Thoracic aorta (tissue), 2 donors: ENCODE measurements around the gene RALGDS. TPM values are rescaled to one million over a fixed set of nuclear protein-coding genes. Genes with fewer than 3 reads are reported as not detected.

Source experiments
- ATAC-seq: fragments of 150-250 bp; one replicate; pipeline ENCODE4 v1.8.0; 2017; ENCODE audit warnings: low read depth; ENCODE audit not compliant: insufficient number of reproducible peaks, low FRiP score
- DNase-seq: peaks from one replicate; pipeline ENCODE4 v3.0.0-alpha.2; 2020; ENCODE audit warnings: low spot score
- H3K27ac ChIP-seq, 2 donors: fragments of 200-600 bp; sonication (generic); 1 replicate in 1 of 2; 2 replicates in 1 of 2; pipeline ENCODE4 v1.5.1; 2016; ENCODE audit warnings: mild to moderate bottlenecking in 2 of 2, moderate library complexity in 2 of 2
- H3K27me3 ChIP-seq: fragments of 200-600 bp; sonication (generic); replicated peaks from 2 replicates; pipeline ENCODE4 v1.6.0; 2016; ENCODE audit warnings: mild to moderate bottlenecking; ENCODE audit not compliant: insufficient read depth
- H3K36me3 ChIP-seq: fragments of 200-600 bp; sonication (generic); one replicate; pipeline ENCODE4 v1.5.1; 2016
- H3K4me1 ChIP-seq, 2 donors: fragments of 200-600 bp; sonication (generic); 1 replicate in 1 of 2; 2 replicates in 1 of 2; pipeline versions ENCODE4 v1.5.1 to v1.6.0; 2016; ENCODE audit warnings: low read depth in 2 of 2, mild to moderate bottlenecking in 1 of 2; ENCODE audit not compliant: control insufficient read depth in 1 of 2
- H3K4me3 ChIP-seq: fragments of 200-600 bp; sonication (generic); 2 replicates; pipeline ENCODE4 v1.5.1; 2016; ENCODE audit warnings: mild to moderate bottlenecking
- H3K9me3 ChIP-seq: fragments of 200-600 bp; sonication (generic); 2 replicates; pipeline ENCODE4 v1.5.1; 2016
- total RNA-seq, 2 donors: library from RNA; depleted of rRNA; stranded (reverse); fragments of >200 nt; gene quantifications; one replicate each; pipeline versions ENCODE4 v1.1.0 to v1.2.3, GENCODE V29; 2016
- TF ChIP-seq, protein P1 (sequence below): fragments of 200-600 bp; sonication (generic); IDR thresholded peaks from one replicate; pipeline ENCODE4 v1.5.1; 2019; ENCODE audit warnings: antibody characterized with exemption

Gene RALGDS
- total RNA-seq, 2 donors from 2014 or later = 30.3 to 98.8 TPM

DNA sequence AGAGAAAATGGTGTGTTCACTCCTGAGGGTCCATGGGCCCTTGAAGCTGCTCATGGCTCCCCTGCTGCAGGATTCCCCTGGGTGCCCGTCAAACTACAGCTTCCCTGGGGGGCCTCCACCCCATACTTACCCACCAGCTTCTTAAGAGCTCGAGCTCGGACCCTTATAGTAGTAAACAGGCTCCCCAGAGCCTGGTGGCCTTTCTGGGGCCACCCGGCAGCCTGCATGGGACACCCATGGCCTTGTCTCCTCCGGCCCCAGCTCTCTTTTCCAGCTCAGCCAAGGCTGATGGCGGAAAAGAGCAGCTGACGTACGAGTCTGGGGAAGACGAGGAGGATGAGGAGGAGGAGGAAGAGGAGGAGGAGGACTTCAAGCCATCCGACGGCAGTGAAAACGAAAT lies 63.5 kb downstream of the RALGDS start:
- DNase-seq (no peak), ATAC-seq (no peak)
- Histone ChIP-seq H3K4me1 (peaks cover 0 to 12% of the 10 kb centered on the region in 2 donors), H3K4me3 (no peak overlapping the region), H3K9me3 (no peaks in the 10 kb centered on the region), H3K27ac (no peak overlapping the region), H3K36me3 (peaks cover 36% of the 10 kb centered on the region), H3K27me3 (no peaks in the 10 kb centered on the region)
- TF ChIP-seq, protein P1, sequence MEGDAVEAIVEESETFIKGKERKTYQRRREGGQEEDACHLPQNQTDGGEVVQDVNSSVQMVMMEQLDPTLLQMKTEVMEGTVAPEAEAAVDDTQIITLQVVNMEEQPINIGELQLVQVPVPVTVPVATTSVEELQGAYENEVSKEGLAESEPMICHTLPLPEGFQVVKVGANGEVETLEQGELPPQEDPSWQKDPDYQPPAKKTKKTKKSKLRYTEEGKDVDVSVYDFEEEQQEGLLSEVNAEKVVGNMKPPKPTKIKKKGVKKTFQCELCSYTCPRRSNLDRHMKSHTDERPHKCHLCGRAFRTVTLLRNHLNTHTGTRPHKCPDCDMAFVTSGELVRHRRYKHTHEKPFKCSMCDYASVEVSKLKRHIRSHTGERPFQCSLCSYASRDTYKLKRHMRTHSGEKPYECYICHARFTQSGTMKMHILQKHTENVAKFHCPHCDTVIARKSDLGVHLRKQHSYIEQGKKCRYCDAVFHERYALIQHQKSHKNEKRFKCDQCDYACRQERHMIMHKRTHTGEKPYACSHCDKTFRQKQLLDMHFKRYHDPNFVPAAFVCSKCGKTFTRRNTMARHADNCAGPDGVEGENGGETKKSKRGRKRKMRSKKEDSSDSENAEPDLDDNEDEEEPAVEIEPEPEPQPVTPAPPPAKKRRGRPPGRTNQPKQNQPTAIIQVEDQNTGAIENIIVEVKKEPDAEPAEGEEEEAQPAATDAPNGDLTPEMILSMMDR = no peak

DNA sequence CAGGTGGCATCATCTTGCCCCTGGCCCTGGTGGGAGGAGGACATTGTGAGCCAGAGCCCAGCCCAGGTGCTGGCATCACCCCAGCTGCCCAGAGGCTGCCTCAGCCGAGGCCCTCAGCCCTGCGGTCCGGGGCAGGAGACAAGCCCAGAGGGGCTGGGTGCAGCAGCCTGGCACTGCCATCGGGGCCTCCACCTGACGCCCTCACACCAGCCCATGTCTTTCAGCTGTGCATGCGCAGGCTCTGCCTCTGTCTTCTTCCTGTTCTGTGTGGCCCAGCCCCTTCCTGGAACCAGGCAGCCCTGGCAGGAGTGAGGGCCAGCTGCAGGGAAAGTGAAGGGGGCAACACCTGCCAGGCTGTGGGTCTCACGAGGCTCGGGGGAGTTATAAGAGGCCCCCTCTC lies 64.0 kb downstream of the RALGDS start:
- ATAC-seq (no peak), DNase-seq (no peak)
- H3K9me3 ChIP-seq = no peaks in the 10 kb centered on the region
- peaks cover 0 to 12% of the 10 kb centered on the region in 2 donors for H3K4me1 ChIP-seq
- H3K27me3 ChIP-seq = no peaks in the 10 kb centered on the region
- H3K4me3 ChIP-seq = no peak overlapping the region
- peaks cover 42% of the 10 kb centered on the region for H3K36me3 ChIP-seq
- TF ChIP-seq, protein P1 = no peak
- H3K27ac ChIP-seq = no peak overlapping the region

DNA sequence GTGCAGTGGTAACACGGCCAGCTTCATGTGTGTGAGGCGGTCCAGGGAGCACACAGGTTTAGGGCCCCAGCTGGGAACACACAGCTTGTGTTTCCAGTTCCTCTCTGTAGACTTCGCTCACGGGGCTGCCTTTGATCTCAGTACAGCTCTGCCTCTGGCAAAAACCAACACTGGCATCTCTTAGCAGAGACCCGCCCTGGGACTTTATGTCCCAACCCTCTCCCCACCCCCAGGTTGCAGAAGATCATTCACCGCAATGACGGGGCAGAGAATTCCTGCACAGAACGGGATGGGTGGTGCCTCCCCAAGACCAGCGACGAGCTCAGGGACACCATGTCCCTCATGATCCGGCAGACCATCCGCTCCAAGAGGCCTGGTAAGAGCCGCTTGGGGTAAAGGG lies 64.5 kb downstream of the RALGDS start:
- Histone ChIP-seq H3K36me3 (peaks cover 46% of the 10 kb centered on the region), H3K4me1 (peaks cover 0 to 12% of the 10 kb centered on the region in 2 donors), H3K9me3 (no peaks in the 10 kb centered on the region), H3K27me3 (no peaks in the 10 kb centered on the region), H3K27ac (no peak overlapping the region), H3K4me3 (no peak overlapping the region)
- TF ChIP-seq, protein P1 = no peak
- DNase-seq = no peak
- no peak for ATAC-seq

DNA sequence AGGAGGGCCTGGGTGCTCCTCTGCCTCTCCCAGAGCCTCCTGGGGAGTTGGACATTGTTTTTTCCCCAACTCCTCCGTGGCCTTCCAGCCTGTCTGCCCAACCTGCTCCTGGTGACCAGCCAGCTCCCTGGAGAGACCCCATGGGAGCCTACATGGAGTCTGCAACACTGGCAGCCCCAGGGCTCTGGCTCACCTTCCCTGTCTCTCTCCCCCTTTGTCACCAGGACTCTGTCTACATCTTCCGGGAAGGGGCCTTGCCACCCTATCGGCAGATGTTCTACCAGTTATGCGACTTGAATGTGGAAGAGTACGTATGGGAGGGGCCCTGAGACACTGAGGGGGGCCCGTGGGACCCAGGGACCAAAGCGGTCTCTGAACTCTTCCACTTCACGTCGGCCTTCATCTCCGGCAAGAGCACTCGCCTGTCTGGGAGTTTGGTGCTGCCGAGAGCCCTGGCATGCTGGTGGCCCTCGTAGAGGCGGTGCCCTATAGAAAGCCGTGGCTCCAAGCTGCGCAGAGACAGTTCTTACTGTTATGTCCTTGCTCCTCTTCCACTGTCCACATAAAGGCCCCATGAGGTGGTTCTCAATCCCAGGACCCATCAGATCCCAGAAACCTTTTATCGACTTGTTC lies 65.1 kb downstream of the RALGDS start:
- no peak overlapping the region for H3K27ac ChIP-seq
- DNase-seq = no peak
- TF ChIP-seq, protein P1 = no peak
- peaks cover 52% of the 10 kb centered on the region for H3K36me3 ChIP-seq
- H3K9me3 ChIP-seq = no peaks in the 10 kb centered on the region
- ATAC-seq = no peak
- H3K27me3 ChIP-seq = no peaks in the 10 kb centered on the region
- H3K4me1 ChIP-seq = peaks cover 0 to 12% of the 10 kb centered on the region in 2 donors
- no peak overlapping the region for H3K4me3 ChIP-seq

DNA sequence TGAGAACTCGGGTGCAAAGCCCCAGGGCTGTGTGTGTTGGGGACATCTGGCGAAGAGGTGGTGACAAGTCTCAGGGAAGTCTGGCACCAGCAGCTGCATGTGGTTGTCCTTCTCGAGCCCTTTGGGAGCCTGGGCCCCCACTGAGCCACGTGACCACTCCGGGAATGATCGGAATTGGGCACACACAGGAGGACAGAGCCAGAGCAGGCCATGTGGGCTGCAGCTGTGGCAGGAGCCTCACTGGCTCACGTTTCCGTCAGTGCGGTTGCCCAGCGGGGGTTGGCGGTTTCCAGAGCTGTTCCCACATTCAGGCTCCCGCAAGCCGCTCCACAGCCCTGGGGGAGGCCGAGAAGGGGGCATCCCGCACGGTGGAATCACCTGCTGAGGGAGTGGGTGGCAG lies 66.1 kb downstream of the RALGDS start:
- Histone ChIP-seq H3K4me3 (no peak overlapping the region), H3K27me3 (no peaks in the 10 kb centered on the region), H3K4me1 (peaks cover 0 to 12% of the 10 kb centered on the region in 2 donors), H3K36me3 (peaks cover 52% of the 10 kb centered on the region), H3K27ac (no peak overlapping the region), H3K9me3 (no peaks in the 10 kb centered on the region)
- DNase-seq (no peak), ATAC-seq (no peak)
- TF ChIP-seq, protein P1 = no peak
